Stimulated activated CD4-positive, alpha-beta T cell treated with anti-CD3 and anti-CD28 coated beads, Interleukin-2, amount 100 ng/mL, for 24 hours (primary cell): ENCODE data around the gene TPPP.

ENCODE experiments used
- DNase-seq, 2 donors: peaks; one replicate each; pipeline ENCODE4 v3.0.0-alpha.2; 2020

The TPPP gene

GRCh38 chr5:676699-677076 lies 16.5 kb downstream of the TPPP start:
- DNase-seq, result no peak

- peak; percentile 0 to 15 for DNase-seq
Measured at GRCh38 chr5:675871-676698, 17.1 kb downstream of the TPPP start.

DNA sequence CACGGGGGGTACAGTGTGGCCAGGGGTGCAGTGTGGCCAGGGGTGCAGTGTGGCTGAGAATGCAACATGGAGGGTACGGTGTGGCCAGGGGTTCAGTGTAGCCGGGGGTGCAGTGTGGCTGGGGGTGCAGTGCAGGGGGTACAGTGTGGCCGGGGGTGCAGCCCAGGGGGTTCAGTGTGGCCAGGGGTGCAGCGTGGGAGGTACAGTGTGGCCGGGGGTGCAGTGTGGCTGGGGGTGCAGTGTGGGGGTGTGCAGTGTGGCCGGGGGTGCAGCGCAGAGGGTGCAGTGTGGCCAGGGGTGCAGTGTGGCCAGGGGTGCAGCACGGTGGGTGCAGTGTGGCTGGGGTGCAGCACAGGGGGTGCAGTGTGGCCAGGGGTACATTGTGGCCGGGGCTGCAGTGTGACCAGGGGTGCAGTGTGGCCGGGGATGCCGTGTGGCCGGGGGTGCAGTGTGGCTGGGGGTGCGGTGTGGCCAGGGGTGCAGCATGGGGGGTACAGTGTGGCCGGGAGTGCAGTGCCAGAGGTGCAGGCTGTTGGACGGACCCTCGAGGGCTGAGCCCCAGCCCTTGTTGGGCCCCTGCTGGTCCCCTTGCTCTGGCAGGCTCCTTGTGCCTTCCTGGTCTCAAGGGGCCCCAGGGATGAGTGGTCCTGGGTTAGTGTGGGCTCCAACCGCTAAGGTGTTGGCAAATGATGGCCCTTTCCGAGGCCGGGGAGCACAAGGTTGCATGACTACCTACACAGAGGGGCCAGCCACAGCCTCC lies 17.9 kb downstream of the TPPP start:
- DNase-seq, result peak in 1 of 2 donors; percentile 14

DNA sequence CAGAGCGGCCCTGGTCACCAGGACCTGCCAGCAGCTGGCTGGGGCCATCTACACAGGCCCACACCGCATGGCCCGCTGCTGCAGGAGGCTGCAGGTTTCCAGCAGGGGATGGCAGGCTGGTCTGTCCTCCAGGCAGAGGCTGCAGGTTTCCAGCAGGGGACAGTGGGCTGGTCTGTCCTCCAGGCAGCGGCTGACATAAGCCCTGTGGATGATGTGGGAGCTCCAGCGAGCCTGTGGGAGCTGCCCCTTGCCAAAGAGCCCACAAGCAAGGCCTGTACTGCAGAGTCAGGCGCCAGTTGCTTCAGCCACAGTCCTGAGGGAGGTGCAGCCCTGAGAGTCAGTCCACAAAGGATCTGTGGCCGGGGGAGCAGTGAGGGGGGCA lies 18.5 kb downstream of the TPPP start:
- no peak for DNase-seq

GRCh38 chr5:673831-674629 lies 19.1 kb downstream of the TPPP start:
- no peak for DNase-seq

- no peak for DNase-seq
Measured at GRCh38 chr5:673161-673830, 19.9 kb downstream of the TPPP start.

GRCh38 chr5:672329-673160 lies 20.6 kb downstream of the TPPP start:
- DNase-seq, result peak; percentile 58 to 72

- peak; percentile 72 for DNase-seq
Measured at GRCh38 chr5:671459-672328, 21.5 kb downstream of the TPPP start.

GRCh38 chr5:670396-671270 lies 22.5 kb downstream of the TPPP start:
- DNase-seq, result no peak

- DNase-seq, result no peak
Measured at GRCh38 chr5:669842-670395, 23.2 kb downstream of the TPPP start.

DNA sequence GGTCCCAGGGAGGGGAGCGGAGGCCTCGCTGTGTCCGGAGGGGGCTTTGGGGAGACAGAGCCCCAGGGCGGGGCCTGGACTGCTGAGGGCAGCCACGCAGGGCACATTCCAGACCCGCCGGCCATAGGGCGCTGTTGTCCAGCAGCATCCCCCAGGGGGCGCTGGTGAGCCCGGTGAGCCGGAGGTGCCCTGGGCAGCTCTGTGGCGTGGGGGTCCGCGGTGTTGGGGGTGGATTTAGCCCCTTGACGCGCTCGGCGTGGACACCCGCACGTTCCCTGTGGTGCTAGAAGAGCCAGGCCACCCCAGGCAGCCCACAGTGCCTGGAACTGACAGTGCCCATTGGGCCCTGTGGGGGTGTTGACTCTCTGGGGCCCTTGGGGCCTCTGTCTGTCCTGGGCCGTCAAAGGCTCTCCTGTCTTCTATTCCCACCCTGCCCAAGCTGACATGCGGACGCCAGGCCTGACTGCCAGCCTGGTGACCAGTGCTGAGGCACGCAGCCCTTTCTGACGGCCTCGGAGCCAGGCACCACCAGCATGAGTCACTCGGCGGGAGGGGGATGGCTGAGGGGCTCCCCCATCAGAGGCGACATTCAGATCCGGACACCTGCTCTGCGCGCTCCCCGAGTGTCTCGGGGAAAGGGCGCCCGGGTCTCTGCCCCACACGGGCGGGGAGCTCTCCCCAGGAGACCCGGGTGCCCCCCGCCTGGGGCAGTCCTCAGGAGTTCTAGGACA lies 23.9 kb downstream of the TPPP start:
- peak; percentile 53 to 60 for DNase-seq

DNA sequence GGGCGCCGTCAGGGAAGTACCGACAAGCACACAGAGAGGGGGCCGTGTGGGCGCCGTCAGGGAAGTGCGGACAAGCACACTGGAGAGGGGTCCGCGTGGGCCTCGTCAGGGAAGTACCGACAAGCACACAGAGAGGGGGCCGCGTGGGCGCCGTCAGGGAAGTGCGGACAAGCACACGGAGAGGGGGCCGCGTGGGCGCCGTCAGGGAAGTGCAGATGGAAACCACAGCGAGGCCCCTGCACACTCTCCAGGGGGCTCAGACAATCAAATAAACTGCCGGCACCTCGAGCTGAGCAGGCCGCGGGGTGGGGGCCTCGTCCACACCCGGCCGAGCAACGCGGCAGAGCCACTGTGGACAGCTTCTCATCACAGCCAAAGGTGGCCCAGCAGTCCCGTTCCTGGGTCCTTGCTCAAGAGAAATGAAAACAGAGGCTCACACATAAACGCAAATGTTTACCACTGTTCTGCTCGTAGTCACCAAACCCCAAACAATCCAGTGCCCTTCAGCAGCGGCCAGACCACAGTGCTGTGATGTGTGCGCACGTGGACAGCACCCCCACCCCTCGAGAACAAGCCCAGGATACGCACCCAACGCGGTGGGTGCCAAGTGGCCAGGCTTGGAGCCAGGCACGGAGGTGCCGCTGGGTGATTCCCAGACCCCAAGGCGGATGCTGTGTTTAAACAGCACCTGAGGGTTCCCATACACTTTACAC lies 24.7 kb downstream of the TPPP start:
- no peak for DNase-seq

- no peak for DNase-seq
Measured at GRCh38 chr5:666816-667498, 26.2 kb downstream of the TPPP start.

- DNase-seq, result no peak
Measured at GRCh38 chr5:665956-666711, 27.0 kb downstream of the TPPP start.

DNA sequence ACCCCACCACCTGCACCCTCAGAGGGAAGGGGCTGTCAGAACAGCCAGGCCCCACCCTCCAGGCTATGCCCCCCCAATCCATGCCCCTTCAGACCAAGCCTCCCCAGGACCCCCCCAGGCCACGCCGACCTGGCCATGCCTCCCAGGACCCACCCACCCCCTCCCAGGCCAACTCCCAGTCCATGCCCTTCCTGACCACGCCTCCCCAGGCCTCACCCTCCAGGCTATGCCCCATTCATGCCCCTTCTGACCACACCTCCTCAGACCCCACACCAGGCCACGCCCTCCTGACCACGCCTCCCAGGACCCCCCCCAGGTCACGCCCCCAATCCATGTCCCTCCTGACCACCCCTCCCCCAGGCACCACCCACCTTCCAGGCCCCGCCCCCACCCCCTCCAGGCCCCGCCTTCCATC lies 27.6 kb downstream of the TPPP start:
- DNase-seq, result no peak

GRCh38 chr5:664994-665360 lies 28.2 kb downstream of the TPPP start:
- DNase-seq, result no peak
